Smooth muscle cell (in vitro differentiated cells): ENCODE data around the gene NACC2. TPM values are rescaled to one million over a fixed set of nuclear protein-coding genes. Genes with fewer than 3 reads are reported as not detected.

Experiments
- DNase-seq: peaks from one replicate; lab custom pipeline; 2025; ENCODE audit not compliant: unreplicated experiment; lab: John Stamatoyannopoulos, UW
- H2AFZ ChIP-seq: fragments of 200-600 bp; sonication (generic); 2 replicates; pipeline ENCODE4 v1.6.0; 2016; ENCODE audit warnings: antibody characterized with exemption, low read depth, mild to moderate bottlenecking
- H3F3A ChIP-seq: fragments of 200-600 bp; sonication (generic); 2 replicates; pipeline ENCODE4 v1.6.0; 2017; ENCODE audit warnings: antibody characterized with exemption, low read depth
- H3K27ac ChIP-seq: fragments of 200-600 bp; sonication (generic); 2 replicates; pipeline ENCODE4 v1.5.1; 2016; ENCODE audit warnings: low read depth, mild to moderate bottlenecking
- H3K27me3 ChIP-seq: fragments of 200-600 bp; sonication (generic); 2 replicates; pipeline ENCODE4 v1.6.1; 2016; ENCODE audit warnings: low read depth, mild to moderate bottlenecking
- H3K36me3 ChIP-seq: fragments of 200-600 bp; sonication (generic); 2 replicates; pipeline ENCODE4 v1.5.1; 2016; ENCODE audit warnings: low read depth
- H3K4me1 ChIP-seq: fragments of 200-600 bp; sonication (generic); 2 replicates; pipeline ENCODE4 v1.5.1; 2016; ENCODE audit warnings: low read depth
- H3K4me2 ChIP-seq: fragments of 200-600 bp; sonication (generic); 2 replicates; pipeline ENCODE4 v1.6.0; 2016; ENCODE audit warnings: mild to moderate bottlenecking
- H3K4me3 ChIP-seq: fragments of 200-600 bp; sonication (generic); 2 replicates; pipeline ENCODE4 v1.5.1; 2016; ENCODE audit warnings: mild to moderate bottlenecking
- H3K79me2 ChIP-seq: fragments of 200-600 bp; sonication (generic); 2 replicates; pipeline ENCODE4 v1.6.0; 2016; ENCODE audit warnings: low read depth, mild to moderate bottlenecking
- H3K9ac ChIP-seq: fragments of 200-600 bp; sonication (generic); 2 replicates; pipeline ENCODE4 v1.6.0; 2016; ENCODE audit warnings: low read depth
- H3K9me3 ChIP-seq: fragments of 200-600 bp; sonication (generic); replicated peaks from 2 replicates; pipeline ENCODE4 v1.5.1; 2016; ENCODE audit warnings: low read depth
- H4K20me1 ChIP-seq: fragments of 200-600 bp; sonication (generic); 2 replicates; pipeline ENCODE4 v1.6.0; 2016; ENCODE audit warnings: low read depth
- WGBS: methylation state at CpG from one replicate; pipeline ENCODE4 v1.1.7; 2016; ENCODE audit warnings: low lambda C conversion rate; 5-methylcytosine and 5-hydroxymethylcytosine counted together
- polyA plus RNA-seq: library from polyadenylated mRNA; unstranded; fragments of >200 nt; fragmentation: Nextera tagmentation; extraction: Ambion mirVana; gene quantifications from 2 replicates; pipeline ENCODE4 v1.2.1, GENCODE V29; 2016
- total RNA-seq: library from RNA; depleted of rRNA; stranded (reverse); fragments of >200 nt; gene quantifications from 2 replicates; pipeline ENCODE4 v1.2.3, GENCODE V29; 2014
- TF ChIP-seq, protein P1 (sequence below): fragments of 200-600 bp; sonication (generic); IDR thresholded peaks from 2 replicates; pipeline ENCODE4 v1.5.1; 2017; ENCODE audit warnings: borderline replicate concordance, mild to moderate bottlenecking, antibody characterized with exemption; ENCODE audit not compliant: insufficient read depth, poor library complexity, severe bottlenecking

The NACC2 gene
- total and polyA plus RNA-seq, 2 experiments from 2014 or later: 6.7 to 8.8 TPM

DNA sequence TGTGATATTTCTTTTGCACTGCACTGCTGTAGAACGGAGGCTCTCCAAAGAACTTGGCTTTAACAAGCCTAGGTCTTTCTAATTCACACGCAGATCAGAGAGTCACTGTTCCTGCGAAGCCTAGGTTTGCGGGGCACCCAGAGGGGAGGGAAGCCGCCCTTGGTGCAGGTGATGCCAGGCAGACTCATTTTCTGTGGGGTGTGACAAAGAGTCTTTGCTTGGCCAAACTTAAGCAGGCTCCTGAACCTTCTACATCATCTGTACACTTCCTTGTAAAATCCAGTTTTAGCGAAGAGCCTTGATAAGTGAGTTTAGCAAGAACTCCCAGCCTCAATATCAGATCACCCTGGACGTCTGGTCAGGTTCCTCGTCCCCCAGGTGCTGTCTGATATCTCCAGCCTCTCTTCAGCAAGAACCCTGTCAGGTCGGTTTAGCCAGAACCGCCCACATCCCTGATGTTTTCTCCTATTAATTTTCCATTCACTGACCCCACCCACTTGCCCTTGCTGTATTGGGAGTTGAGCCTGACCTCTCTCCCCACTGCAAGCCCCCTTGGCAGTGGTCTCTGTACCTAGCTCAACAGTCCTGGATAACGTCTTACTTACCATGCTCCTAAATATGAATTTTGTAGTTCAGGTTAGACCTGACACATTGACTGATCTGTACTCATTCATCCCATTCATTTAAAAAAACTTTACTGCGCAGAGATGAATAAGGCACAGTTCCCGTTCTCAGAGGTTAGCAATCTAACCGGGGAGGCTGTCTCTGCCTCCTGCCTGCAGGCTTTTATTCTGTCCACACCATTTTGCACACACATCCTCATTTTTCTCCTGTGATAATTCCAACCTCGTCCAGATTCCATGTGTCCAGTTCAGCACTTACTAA is 133.0 kb downstream of the NACC2 start:
- H3K27ac ChIP-seq: no peak overlapping the region
- H4K20me1 ChIP-seq: peaks cover 31% of the 10 kb centered on the region
- TF ChIP-seq, protein P1, sequence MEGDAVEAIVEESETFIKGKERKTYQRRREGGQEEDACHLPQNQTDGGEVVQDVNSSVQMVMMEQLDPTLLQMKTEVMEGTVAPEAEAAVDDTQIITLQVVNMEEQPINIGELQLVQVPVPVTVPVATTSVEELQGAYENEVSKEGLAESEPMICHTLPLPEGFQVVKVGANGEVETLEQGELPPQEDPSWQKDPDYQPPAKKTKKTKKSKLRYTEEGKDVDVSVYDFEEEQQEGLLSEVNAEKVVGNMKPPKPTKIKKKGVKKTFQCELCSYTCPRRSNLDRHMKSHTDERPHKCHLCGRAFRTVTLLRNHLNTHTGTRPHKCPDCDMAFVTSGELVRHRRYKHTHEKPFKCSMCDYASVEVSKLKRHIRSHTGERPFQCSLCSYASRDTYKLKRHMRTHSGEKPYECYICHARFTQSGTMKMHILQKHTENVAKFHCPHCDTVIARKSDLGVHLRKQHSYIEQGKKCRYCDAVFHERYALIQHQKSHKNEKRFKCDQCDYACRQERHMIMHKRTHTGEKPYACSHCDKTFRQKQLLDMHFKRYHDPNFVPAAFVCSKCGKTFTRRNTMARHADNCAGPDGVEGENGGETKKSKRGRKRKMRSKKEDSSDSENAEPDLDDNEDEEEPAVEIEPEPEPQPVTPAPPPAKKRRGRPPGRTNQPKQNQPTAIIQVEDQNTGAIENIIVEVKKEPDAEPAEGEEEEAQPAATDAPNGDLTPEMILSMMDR: no peak
- H3K9ac ChIP-seq: no peak overlapping the region
- DNase-seq: no peak
- WGBS: 59% methylated on average over 15 of the region's 15 CpGs
- H3K36me3 ChIP-seq: no peaks in the 10 kb centered on the region
- H3F3A ChIP-seq: no peaks in the 10 kb centered on the region
- H3K79me2 ChIP-seq: peaks cover 38% of the 10 kb centered on the region
- H3K4me3 ChIP-seq: peak overlapping the region; percentile 33
- H3K4me2 ChIP-seq: peak overlapping the region; percentile 80
- no peaks in the 10 kb centered on the region for H3K9me3 ChIP-seq
- peaks cover 7% of the 10 kb centered on the region for H3K4me1 ChIP-seq
- H3K27me3 ChIP-seq: no peaks in the 10 kb centered on the region
- H2AFZ ChIP-seq: peak overlapping the region; percentile 59

DNA sequence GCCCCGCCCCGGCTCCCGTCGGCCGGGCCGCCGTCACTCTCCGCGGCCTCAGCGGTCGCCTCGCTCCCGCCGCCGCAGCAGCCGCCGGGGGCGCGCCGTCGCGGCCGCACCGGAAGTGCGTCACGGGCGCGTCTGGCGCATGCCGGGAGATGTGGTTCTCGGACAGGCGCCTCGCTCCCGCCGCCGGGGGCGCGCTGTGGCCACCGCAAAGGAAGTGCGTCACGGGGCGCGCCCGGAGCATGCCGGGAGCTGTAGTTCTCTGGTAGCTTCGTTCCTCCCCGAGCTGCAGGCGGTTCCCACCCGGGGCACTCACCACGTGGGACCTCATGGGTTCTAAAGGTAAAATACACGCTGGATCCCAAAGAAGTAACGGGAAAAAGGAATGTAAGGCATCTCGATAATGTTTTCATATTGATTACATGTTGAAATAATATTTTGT is 133.8 kb downstream of the NACC2 start, which contains the start of gene UBAC1:
Gene UBAC1, minus strand, starts transcription at position 97 of the 439 bp plus-strand sequence. CDS start 211 bp downstream, outside the sequence.
- H2AFZ ChIP-seq: peak within 1 kb of the TSS; percentile 71
- no peaks in the 10 kb centered on the region for H3F3A ChIP-seq
- peak within 1 kb of the TSS; percentile 61 for H3K27ac ChIP-seq
- DNase-seq: peak; percentile 68
- peak within 1 kb of the TSS; percentile 92 for H3K4me3 ChIP-seq
- H3K4me2 ChIP-seq: peak within 1 kb of the TSS; percentile 97
- H3K36me3 ChIP-seq: no peaks in the 10 kb centered on the region
- H3K79me2 ChIP-seq: peaks cover 45% of the 10 kb centered on the region
- H3K9ac ChIP-seq: peak within 1 kb of the TSS; percentile 82
- peaks cover 39% of the 10 kb centered on the region for H4K20me1 ChIP-seq
- H3K27me3 ChIP-seq: no peaks in the 10 kb centered on the region
- peaks cover 7% of the 10 kb centered on the region for H3K4me1 ChIP-seq
- H3K9me3 ChIP-seq: no peaks in the 10 kb centered on the region
- WGBS: under 1% methylated on average over 41 of the region's 53 CpGs
- TF ChIP-seq, protein P1: peak; percentile 11

DNA sequence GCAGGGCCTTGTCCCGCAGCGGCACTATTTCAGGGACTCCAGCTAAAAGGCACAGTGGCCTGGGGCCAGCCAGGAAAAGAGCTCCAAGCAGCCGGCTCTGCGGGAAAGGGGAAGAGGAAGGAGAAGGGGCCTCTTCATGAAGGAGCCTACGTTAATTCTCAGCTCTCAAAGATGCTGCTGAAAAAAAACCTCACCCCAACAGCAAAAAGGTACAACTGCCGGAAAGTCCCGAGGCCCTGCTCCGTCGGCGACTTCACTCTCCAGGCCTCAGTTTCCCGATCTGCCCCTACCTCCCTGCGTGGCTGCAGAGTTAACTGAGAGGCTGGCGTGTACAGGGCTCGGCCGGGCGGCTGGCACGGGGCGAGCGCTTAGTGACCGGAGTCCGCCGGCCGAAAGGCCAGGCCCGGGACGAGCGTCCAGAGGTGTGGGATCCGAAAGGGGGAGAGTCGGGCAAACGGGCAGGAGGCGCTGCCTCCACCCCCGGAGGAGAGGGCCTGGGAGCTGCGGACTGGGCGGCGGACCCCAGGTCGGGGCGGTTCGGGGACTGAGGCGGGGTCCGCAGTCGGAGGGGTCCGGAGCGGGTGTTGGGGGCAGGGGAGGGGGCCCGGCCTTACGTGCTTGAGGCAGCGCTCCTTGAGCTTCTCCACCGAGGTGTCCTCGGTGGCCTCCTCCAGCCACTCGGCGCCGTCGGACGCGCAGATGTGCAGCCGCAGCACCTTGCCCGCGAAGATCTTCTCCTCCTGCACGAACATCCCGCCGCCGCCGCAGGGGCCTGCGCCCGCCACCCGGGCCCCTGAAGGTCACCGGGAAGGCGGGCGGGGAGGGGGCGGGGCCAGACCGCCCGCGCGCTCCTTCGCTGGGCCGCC is 134.4 kb downstream of the NACC2 start:
- TF ChIP-seq, protein P1: no peak
- H2AFZ ChIP-seq: peak overlapping the region; percentile 71
- peaks cover 52% of the 10 kb centered on the region for H3K79me2 ChIP-seq
- peak overlapping the region; percentile 82 for H3K9ac ChIP-seq
- H3F3A ChIP-seq: no peaks in the 10 kb centered on the region
- H3K4me1 ChIP-seq: peaks cover 7% of the 10 kb centered on the region
- no peaks in the 10 kb centered on the region for H3K9me3 ChIP-seq
- H3K4me3 ChIP-seq: peak overlapping the region; percentile 92
- no peaks in the 10 kb centered on the region for H3K27me3 ChIP-seq
- H4K20me1 ChIP-seq: peaks cover 45% of the 10 kb centered on the region
- WGBS: 3% methylated on average over 37 of the region's 74 CpGs
- peak overlapping the region; percentile 61 for H3K27ac ChIP-seq
- H3K4me2 ChIP-seq: peak overlapping the region; percentile 97
- H3K36me3 ChIP-seq: no peaks in the 10 kb centered on the region
- no peak for DNase-seq
